HG03457 (cell line): ENCODE results near the gene FAM53A.
"Not testable (repeated sequence)": the region's sequence is repeated elsewhere in the genome, so short reads cannot be mapped to it uniquely, and the experiment has no call there.

Experiments used
- ATAC-seq: cut with Tn5 transposase; IDR thresholded peaks from one replicate; pipeline ENCODE4 v1.9.1; 2021; ENCODE audit warnings: moderate number of reproducible peaks; ENCODE audit not compliant: unreplicated experiment

The FAM53A gene

GRCh38 chr4:1641671-1642070, 42.4 kb downstream of the FAM53A start:
- ATAC-seq: no peak

GRCh38 chr4:1640716-1641503, 43.2 kb downstream of the FAM53A start:
- ATAC-seq: not testable (repeated sequence)

DNA sequence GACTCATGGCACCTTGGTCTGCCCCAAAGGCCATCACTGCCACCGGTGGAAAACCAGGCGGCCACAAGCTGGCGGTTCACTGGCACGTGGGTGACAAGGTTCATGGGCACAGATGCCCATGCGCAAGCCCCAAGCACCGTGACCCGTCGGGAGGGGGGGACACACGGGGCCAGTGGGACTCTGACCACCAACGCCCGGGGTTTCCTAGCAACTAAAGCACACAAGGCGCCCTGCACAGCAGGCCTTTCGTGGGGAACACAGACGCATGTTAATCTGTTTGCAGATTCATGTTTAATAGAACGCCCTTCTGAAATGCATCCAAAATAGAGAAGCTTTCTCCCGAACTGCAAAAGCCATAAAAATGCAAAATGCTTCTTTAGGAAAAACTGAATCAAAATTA, 43.9 kb downstream of the FAM53A start:
- ATAC-seq: no peak

DNA sequence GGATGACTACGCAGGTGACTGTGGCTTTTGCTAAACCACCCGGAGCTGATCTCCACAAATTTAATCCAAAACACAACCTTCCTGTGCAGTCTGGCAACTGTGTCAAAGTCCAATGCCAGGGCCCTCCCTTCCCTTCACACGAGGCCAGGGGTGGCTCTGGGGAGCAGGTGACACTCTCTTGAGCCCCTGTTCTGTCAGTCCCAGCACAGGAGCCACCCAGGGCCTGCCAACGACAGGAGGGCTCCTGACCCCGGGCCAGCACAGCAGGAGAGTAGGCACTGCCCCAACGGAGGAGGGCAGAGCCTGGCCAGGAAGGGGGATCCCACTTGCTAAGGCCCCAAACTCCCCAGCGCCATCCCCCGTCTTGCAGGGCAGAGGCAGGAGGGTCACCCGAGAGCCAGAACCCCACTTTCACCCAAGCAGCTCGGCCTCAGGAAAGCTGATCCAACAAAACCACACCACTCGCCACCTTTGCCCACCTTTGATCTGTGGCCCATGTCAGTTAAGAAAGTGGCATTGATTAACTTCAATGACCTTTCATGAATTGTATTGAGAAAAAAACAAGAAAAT, 44.7 kb downstream of the FAM53A start:
- no peak for ATAC-seq

DNA sequence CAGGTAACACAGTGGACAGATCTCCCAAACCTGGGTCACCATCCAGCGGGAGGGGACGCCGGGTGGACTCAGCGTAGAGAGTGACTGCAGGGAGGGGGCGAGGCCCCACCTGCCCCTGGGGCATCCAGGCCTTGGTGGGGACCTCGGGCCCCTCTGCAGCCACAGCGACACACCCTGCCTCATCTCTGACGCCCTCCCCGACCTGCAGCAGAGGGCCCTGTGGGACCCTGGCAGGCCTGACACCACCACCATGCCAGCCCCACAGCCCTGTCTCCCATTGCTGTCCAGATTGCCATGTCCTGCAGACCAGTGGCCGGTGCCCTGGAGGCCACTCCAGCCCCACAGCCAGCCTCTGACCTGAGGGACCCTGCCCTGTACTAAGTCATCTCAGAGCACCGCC, 45.2 kb downstream of the FAM53A start:
- ATAC-seq: no peak

- ATAC-seq: no peak
Observed at GRCh38 chr4:1638272-1638598, 45.9 kb downstream of the FAM53A start.

DNA sequence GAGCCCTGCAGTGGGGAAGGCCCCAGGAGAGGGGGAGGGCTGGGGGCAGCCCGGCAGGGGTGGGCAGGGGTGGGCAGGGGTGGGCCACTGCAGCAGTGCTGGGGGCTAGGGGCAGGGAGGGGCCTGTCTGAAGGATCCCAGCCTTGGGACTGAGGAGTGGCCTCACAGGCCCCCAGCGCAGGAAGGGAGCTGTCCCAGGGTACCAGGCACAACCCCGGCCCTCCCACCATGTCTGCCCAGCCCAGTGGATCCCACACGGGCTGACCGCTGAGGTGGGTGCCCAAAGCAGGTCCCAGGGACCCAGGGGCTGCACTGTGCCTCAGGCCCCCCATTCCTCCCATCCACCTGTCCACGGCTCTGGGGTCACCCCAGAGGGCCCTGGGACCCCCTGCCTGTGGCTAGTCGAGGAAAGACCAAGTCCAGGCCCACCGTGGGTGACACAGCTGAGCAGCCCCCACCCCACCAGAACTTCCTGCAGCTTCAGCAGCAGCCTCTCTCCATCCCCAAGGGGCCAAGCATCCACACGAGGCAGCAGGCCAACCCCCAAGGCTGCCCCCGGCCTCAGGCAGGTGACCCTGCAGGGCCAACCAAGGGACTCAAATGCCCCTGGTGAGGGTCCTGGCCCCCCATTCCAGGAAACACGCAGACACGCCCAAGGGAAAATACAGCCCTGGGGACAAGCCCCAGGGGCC, 46.4 kb downstream of the FAM53A start:
- ATAC-seq: no peak

DNA sequence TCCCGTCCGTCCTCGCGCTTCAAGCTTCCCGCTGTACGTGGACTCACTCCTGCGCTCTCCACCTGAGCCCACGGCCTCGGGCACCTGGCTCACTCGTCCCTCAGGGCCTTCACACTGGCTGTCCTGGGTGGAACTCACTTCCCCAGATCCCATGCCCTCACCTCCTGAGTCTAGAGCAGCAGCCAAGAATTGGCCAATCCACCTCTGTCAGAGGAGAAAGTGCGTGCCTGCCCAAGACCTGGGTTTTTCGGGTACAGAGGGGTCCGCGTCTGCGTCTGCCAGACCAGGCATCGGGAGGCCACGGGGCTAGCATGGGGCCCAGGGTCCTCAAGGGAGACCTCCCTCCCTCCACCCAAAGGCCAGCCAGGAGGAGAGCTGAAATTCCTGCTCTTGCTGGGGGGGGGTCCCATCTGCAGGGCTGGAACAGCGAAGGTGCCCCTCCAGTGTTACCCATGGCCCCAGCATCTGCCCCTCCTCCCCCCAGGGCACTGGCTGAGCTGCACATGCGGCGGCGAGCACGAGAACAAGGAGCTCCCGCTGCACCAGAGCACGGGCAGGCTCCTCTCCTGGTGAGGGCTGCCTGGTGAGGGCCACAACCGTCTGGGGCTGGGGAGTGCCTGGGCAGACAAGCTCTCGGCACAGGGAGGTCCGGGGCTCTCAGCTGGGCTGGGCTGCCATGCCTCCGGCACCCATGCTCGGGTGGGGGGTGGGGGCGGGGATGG, 47.5 kb downstream of the FAM53A start:
- ATAC-seq: no peak

DNA sequence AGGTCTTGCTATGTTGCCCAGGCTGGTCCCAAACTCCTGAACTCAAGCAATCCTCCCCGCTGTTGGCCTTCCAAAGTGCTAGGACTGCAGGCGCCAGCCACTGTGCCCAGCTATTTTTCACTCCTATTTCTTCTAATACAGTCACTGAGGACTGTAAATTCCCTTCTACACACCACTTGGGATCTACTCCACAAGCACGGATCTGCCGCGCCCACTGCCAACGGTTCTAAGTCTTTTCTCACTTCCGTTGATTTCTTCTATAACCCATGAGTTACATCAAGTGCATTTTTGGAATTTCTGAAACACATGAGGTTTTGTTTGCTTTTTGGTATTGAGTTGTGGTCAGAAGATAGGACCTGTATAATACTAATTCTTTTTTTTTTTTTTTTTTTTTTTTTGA, 48.6 kb downstream of the FAM53A start:
- no peak for ATAC-seq

DNA sequence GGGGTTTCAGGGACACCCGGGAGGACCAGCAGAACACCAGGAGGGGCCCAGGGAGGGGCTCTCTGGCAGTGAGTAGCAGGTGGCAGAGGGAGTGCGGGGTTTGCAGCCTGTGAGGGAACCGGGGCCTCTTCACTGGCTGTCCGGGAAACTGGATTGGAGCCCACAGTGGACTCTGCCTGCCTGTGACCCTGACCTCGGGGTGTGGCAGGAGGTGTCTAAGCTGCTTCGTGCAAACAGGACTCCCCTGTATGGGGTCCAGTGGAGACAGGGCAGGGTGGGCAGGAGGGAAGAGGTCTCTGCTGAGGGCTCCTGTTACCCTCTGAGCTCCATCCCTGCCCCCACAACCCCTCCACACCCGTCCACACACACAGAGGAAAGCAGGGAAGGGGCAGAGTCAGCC, 50.1 kb downstream of the FAM53A start:
- no peak for ATAC-seq

- ATAC-seq: no peak
Observed at GRCh38 chr4:1632109-1633104, 51.7 kb downstream of the FAM53A start.

- ATAC-seq: no peak
Observed at GRCh38 chr4:1631136-1631535, 53.0 kb downstream of the FAM53A start.

DNA sequence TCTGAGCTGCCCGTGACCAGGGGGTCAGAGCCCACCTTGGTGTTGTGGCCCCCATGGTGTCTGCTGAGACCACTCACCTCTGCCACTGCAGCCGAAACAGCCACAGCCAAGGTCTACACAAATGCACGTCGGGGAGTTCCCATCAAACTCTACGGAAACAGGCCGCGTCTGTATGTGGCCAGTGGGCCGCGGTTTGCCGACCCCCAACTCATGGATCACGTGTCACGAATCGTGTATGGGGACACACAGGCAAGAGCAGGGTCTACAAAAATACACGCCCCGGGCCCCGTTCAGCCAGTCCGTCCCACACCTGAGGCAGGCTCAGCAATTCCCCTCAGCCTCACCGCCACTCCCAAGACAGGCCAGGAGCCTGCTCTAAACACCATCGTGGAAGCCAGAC, 53.8 kb downstream of the FAM53A start:
- no peak for ATAC-seq

- ATAC-seq: no peak
Observed at GRCh38 chr4:1629699-1630083, 54.4 kb downstream of the FAM53A start.

- ATAC-seq: no peak
Observed at GRCh38 chr4:1628892-1629698, 55.0 kb downstream of the FAM53A start.

DNA sequence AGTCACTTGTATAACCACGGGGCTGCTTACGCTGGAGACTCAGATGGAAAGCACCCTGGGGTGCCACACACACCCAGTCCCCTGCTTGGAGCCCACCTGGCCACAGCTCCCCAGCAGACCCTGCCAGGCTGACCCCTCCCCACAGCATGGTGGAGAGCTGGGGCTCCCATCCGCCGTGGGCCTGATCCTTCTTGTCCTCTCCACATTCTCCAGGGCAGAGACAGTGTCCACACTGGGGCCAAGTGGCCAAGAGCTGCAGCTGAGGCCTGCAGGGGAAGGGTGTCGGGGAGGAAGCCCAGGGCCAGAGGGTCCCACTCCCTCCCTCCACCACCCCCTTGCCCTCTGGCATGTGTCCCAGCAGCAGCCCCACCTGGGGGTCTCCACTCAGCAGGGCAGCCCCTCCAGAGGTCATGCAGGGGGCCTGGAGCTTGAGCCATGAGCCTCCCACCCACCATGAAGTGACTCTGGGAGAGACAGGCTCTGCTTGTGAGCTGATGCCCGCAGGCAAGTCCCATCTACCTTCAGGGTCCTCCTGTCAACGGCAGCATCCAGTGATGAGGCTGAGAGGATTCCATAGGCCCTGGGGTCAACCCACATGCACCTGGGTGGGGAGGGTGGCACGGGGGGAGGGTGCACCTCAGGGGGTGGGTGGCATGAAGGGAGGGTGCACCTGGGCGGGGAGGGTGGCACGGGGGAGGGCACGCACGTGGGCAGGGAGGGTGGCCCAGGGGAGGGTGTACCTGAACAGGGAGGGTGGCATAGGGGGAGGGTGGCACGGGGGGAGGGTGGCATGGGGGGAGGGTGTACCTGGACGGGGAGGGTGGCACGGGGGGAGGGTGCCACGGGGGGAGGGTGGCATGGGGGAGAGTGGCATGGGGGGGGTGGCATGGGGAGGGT, 56.4 kb downstream of the FAM53A start:
- ATAC-seq: no peak

DNA sequence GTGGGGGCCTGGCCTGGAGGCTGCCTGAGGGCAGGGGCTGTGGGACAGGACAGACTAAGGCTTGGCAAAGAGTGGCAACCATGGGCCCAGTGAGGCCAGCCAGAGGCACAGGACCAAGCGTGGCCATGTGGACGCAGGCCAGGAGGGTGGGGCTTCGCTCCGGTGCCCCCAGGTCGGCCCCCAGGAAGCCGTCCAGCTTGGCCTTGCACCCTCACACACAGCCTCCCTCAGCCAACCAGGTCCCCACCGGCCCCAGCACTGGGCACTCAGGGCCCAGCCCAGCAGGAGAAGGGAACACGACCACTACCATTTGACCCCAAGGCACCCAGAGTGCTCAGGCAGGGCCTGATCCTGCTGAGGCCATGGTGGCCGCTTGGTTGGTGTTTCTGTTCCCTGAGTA, 57.2 kb downstream of the FAM53A start:
- ATAC-seq: no peak

DNA sequence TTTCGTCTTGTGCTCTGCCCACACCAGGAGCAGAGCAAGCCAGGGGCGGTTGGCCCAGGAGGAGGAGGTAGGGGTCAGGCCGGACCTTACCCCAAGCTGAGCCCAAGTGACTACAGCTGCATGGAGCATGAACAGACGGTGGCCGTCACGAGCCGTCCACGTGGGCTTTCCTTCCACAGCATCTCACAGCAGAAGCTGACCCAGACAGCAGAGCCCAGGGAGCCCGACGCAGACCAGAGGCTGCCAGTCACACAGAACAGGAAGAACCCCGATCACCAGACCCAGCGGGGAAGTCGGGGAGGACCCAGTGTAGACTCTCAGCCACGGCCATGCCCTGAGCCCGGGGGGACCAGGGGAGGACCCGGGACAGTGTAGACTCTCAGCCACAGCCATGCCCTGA, 58.0 kb downstream of the FAM53A start:
- no peak for ATAC-seq
